GM21786 (cell line): ENCODE measurements around the gene PCSK9.
A peak's percentile ranks its signal among the peaks of the same experiment; 100 is the strongest.
"Not testable (repeated sequence)": the region's sequence is repeated elsewhere in the genome, so short reads cannot be mapped to it uniquely, and the experiment has no call there.

Experiments used
- ATAC-seq: cut with Tn5 transposase; IDR thresholded peaks from one replicate; pipeline ENCODE4 v1.9.1; 2021; ENCODE audit not compliant: unreplicated experiment

The PCSK9 gene

DNA sequence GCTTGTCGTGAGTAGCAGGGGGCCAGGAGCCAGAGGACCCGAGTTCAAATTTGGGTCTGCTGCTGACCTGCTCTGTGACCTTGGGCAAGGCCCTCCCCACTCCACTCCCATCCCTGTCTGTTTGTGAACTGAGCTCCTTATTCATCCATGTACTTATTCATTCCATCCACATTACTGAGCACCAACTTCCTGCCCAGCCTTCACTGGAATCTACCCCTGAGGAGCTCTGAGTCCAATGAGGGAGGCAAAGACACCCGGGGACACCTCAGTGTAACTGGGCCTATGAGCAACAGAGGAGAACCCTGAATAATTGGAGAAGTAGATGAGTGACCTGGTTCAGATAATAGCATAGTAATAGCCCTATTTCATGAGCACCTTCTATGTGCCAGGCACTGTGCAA, 31.7 kb upstream of the PCSK9 start:
- ATAC-seq = no peak

DNA sequence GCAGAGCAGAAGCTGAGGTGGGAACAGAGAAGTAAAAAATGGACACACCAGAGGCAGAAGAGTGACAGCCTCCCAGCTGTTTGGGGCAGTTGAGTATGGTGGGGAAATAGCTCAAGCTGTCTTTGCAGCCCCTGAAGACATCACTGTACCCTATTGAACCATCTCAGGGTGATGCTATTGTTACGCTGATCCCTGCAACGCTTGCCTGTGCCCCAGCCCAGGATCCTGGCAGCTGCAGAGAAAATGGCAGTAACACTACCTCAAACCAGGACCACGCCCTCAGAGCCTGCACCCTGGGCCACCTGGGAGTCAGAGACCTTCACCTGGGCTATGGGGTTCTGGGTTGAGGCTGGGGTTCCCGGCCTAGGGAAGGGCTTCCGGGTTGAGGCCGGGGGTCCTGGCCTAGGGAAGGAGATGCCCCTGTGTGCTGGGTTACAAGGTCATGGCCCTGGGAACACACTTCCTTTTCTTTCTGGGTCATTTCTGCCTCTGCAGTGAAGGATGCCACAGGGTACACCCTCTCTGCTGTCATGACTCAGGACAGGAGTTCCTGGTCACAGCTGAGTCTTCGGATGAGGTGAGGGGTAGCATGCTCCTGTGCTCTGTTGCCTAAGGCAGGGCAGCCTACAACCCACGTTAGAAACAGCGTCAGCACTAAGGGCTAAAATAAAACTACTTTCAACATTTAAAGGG, 29.0 kb upstream of the PCSK9 start:
- no peak for ATAC-seq

GRCh38 chr1:55010887-55011217, 28.5 kb upstream of the PCSK9 start:
- ATAC-seq = no peak

- ATAC-seq = no peak
Measured at GRCh38 chr1:55012661-55013060, 26.7 kb upstream of the PCSK9 start.

DNA sequence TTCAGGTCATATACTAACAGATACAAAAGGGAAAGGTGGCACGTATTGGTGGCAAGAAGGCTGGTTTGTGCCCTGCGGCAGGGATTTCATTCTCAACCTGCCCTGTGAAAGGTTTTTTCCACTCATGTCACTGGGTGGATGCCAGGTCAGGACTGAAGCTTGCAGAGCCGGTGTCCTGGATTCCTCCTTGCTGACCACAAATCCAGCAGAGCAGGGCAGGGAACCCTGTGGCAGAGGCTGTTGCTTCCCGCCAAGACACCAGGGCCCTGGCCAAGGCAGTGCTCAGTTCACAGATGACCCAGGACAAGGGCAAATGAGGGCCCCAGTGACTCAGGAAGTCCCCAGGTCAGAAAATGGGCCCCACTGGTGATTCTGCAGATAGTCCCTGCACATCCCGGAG, 24.2 kb upstream of the PCSK9 start:
- ATAC-seq = no peak

DNA sequence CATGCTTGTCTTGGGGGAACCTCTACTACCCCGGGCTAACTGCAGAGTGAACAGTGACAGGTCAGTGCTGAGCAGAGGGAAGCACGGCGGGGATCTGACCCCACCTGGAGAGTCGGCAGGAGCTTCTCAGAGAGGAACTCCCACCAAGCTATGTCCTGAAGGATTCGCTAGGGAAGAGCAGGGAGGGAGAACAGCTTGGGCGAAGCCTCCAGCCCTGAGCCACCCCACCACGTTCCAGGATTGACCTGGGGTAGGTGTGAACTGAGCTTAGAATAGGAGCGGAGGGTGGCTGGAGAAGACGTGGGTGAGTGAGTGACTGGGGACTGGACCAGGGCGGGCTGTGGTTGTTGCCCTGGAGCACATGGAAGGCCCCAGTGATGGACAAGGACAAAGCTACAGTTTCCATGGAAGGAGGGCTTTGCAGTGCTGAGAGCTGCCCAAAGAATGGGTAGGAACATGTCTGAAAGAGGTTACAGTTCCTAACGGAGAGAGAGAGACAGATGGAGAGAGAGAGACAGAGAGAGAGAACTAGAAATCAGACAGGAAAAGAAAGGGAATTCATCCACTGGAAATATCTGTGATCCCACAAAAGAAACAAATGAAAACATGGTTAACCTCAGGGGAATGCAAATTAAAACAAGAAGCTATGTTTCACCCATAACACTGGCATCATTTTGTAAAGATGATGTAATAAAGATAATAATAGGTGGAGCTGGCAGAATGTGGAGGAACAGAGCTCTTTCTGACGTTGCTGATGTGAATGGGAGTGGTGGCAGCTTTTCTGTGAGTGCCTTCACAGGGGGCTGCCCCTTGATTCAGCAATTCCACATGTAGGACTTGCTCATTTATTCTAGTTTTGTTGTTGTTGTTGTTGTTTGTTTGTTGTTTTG, 23.4 kb upstream of the PCSK9 start:
- ATAC-seq = no peak

DNA sequence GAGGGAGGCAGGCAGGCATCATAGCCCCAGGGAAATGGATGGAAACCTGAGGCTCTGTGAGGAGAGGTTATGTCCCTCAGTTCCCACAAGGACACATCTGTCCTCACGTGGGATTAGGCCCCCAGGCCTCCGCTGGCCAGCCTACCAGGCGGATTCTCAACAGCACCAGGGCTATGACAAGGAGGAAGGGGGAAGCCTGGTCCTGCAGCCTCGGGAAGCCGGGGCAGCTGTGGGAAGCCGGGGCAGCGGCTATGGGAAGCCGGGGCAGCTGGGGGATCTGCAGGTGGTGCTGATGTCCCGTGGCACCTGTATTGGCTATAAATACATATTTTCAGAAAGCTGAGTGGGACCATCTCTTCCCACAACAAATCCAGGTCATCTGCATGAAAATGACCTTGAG, 21.0 kb upstream of the PCSK9 start:
- no peak for ATAC-seq

DNA sequence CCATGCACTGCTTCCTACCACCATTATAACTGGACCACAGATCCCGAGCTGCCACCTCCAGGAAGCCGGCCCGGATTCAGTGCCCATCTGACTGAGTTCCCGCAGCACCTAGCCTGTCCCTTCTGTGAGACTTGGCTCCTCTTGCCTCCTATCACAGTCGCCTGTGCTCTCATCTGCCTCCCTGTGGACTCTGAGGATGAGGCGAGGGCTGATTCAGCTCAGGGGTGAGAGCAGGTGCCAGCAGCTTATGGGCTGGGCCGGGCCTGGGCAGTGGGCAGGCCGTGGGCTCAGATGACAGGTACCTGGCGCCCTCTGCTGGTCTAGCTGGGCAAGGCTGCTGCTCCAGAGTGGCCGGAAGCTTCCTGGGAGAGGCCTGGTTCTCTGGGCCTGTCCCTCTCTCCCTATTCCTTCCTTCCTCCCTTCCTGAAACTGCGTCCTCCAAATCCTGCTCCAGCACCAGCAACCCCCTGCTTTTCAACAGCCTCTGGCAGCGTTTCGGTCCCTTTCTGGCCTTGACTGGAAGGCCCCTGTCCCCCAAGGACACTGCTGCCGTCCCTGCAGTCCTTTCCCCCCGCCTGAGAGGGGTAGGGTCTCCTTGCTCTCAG, 17.3 kb upstream of the PCSK9 start:
- peak; percentile 83 for ATAC-seq

GRCh38 chr1:55024163-55024562, 15.2 kb upstream of the PCSK9 start:
- not testable (repeated sequence) for ATAC-seq

DNA sequence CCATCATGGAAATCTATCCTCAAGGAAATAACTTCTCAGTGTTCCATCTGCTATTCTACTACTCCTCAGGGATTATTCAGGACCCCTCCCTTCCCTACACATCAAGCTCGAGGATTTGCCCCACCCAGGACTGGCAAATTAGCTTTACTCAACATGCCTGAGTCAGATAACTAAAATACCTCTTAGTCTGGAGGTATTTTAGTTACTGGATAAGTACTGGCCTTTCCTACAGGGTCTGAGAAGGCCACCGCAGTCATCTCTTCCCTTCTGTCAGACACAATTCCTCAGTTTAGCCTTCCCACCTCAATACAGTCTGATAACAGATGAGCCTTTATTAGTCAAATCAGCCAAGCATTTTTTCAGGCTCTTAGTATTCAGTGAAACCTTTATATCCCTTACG, 12.7 kb upstream of the PCSK9 start:
- ATAC-seq = not testable (repeated sequence)

DNA sequence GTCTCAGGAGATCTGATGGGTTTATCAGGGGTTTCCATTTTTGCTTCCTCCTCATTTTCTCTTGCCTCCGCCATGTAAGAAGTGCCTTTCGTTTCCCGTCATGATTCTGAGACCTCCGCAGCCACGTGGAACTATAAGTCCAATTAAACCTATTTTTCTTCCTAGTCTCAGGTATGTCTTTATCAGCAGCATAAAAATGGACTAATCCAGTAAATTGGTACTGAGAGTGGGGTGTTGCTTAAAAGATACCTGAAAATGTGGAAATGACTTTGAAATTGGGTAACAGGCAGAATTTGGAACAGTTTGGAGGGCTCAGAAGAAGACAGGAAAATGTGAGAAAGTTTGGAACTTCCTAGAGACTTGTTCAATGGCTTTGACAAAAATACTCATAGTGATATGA, 8.2 kb upstream of the PCSK9 start:
- ATAC-seq = not testable (repeated sequence)

DNA sequence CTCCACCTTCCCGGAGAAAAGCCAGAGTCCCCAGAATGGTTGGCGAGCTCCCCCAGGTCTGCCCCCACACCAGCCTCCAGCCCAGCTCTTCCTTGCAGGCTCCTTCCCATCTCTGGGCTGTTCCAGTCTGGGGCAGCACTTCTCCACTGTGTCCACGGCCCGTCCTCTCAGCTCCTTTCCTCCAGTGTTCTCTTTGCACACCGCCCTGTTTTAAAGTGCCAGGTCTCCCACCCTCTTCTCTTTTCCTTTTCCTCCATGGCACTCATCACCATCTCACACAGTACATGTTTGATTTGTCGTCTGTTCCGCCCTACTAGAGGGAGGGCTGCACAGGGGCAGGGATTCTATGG, 6.1 kb upstream of the PCSK9 start:
- no peak for ATAC-seq

DNA sequence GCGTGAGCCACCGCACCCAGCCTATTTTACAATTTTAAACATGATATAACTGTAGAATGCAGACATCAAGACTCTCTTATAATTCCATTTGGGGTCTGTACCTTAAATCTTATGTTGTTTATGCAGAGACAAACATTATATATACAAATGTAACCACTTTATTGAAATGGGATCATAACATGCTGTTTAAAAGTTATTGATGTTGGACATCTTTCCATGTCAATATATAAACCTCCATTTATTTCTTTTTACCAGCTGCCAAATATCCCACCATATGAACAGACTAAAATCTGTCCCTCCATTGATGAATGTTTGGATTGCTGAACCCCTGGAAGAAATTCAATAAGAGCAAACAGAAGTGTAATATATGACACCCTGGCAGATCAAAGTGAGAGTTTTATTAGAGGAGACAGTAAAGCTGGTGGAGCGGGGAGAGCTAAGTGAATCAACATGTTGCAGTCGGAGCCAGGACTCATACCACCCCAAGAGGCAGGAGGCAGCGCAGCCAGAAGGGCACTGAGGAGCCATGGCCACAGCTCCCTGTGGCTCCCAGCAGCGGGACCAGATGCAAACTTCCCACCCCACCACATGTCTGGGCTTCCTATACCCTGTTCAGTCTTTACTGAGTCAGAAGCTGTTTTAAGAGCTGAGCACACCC, 4.7 kb upstream of the PCSK9 start:
- ATAC-seq = no peak

- ATAC-seq = no peak
Measured at GRCh38 chr1:55035904-55036303, 3.4 kb upstream of the PCSK9 start.

DNA sequence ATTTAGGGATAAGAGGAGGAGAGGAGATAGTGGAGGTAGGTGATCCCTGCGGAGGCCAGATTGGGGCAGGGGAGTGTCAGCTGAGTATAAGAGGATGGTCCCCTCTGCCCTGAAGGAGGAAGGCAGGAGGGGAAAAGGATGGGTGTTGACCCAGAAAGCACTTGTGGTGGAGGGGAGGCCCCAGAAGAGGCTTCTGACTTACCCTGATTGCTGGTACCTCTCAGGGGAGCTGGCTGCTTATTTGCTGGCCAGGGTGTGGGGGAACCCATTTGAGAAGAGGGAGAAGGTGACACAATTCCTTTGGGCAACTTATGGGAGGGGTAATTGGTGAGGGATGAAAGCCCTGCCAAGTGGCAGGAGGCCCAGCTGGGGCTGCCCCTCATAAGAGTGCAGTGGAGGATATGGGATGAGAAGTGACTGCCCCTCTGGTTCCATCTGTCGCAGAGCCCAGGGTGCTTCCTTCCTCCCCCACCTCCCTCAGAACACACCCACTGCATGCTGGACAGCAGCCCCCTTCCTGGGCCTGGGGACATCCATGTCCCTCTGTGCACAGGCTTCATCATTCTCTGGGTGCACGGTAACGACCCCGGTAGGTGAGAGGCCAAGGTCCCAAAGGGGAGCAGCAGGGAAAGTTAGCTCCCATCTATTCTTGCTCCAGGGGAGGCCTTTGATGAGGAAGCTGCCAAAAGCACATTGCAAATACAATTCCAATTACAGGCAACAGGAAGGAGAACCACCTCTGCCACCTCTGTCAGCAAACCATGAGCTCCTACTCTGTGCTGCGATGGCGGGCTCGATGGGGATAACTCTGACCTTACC, 1.4 kb upstream of the PCSK9 start:
- no peak for ATAC-seq

DNA sequence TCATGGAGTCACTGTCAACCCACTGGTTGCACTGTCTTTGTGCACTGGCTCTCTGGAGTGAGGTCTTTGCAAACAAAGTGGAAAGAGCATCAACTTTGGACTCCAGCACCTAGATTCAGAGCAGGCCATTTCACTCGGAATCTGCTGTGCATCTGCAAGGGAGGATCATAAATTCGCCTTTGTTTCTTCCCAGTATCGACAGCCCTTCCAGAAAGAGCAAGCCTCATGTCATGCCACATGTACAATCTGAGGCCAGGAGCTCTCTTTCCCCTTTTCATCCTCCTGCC, 853 bp upstream of the PCSK9 start:
- no peak for ATAC-seq

DNA sequence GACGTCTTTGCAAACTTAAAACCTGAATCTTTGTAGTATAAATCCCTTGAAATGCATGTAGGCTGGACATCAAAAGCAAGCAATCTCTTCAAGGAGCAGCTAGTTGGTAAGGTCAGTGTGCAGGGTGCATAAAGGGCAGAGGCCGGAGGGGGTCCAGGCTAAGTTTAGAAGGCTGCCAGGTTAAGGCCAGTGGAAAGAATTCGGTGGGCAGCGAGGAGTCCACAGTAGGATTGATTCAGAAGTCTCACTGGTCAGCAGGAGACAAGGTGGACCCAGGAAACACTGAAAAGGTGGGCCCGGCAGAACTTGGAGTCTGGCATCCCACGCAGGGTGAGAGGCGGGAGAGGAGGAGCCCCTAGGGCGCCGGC, 390 bp upstream of the PCSK9 start:
- ATAC-seq = no peak

- ATAC-seq = no peak
Measured at GRCh38 chr1:55040083-55040932, 960 bp downstream of the PCSK9 start.

GRCh38 chr1:55040933-55041494, 1.7 kb downstream of the PCSK9 start:
- no peak for ATAC-seq

DNA sequence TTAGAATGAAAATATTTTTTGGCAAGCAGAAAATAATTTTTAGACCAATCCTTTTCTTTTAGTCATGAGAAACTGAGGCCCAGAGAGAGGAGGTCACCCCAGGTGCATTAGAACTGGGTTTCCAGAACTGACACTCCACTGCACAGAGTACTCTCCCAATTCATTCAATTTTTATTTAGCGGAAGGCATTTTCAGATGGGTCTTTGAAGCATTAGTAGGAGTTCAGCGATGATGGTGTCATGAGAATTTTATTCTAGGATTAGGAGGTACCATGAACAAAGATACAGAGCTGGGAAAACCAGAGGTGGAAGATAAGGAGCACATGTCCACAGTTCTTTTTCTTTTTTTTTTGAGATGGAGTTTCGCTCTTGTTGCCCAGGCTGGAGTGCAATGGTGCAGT, 2.3 kb downstream of the PCSK9 start:
- no peak for ATAC-seq
